Neuron (in vitro differentiated cells): ENCODE results near the gene DYNC1H1.

Experiments
- H2AFZ ChIP-seq: one replicate; pipeline ENCODE4 v1.6.1; 2013; ENCODE audit warnings: low read depth, mild to moderate bottlenecking, inconsistent platforms, low read length, moderate library complexity
- H3K27me3 ChIP-seq: one replicate; pipeline ENCODE4 v1.6.1; 2013; ENCODE audit warnings: low read length; ENCODE audit not compliant: insufficient read depth
- H3K36me3 ChIP-seq: one replicate; pipeline ENCODE4 v1.6.1; 2013; ENCODE audit warnings: low read length; ENCODE audit not compliant: insufficient read depth
- H3K4me1 ChIP-seq: one replicate; pipeline ENCODE4 v1.6.1; 2013; ENCODE audit warnings: low read length; ENCODE audit not compliant: insufficient read depth
- H3K4me3 ChIP-seq: 2 replicates; pipeline ENCODE4 v1.5.1; 2013; ENCODE audit warnings: mild to moderate bottlenecking, low read length, moderate library complexity
- H3K9me3 ChIP-seq: one replicate; pipeline ENCODE4 v1.6.1; 2013; ENCODE audit warnings: low read length

The DYNC1H1 gene

GRCh38 chr14:101950516-101951215 lies 13.7 kb upstream of the DYNC1H1 start:
- Histone ChIP-seq H3K36me3 (no peaks in the 10 kb centered on the region), H3K4me1 (peaks cover 6% of the 10 kb centered on the region), H3K9me3 (no peaks in the 10 kb centered on the region), H2AFZ (no peak overlapping the region), H3K4me3 (no peak overlapping the region), H3K27me3 (no peaks in the 10 kb centered on the region)

- H3K36me3 ChIP-seq, result no peaks in the 10 kb centered on the region
- H3K9me3 ChIP-seq, result no peaks in the 10 kb centered on the region
- no peak overlapping the region for H3K4me3 ChIP-seq
- H3K27me3 ChIP-seq, result no peaks in the 10 kb centered on the region
- H3K4me1 ChIP-seq, result peaks cover 6% of the 10 kb centered on the region
- no peak overlapping the region for H2AFZ ChIP-seq
These were observed 11.2 kb upstream of the DYNC1H1 start for GRCh38 chr14:101953151-101953550.

- Histone ChIP-seq H3K4me3 (no peak overlapping the region), H3K4me1 (no peaks in the 10 kb centered on the region), H2AFZ (no peak overlapping the region), H3K27me3 (no peaks in the 10 kb centered on the region), H3K36me3 (no peaks in the 10 kb centered on the region), H3K9me3 (no peaks in the 10 kb centered on the region)
These were observed 9.9 kb upstream of the DYNC1H1 start for GRCh38 chr14:101954501-101954900.

- Histone ChIP-seq H3K4me3 (no peak overlapping the region), H3K4me1 (no peaks in the 10 kb centered on the region), H3K27me3 (no peaks in the 10 kb centered on the region), H3K9me3 (no peaks in the 10 kb centered on the region), H2AFZ (no peak overlapping the region), H3K36me3 (no peaks in the 10 kb centered on the region)
These were observed 8.6 kb upstream of the DYNC1H1 start for GRCh38 chr14:101955695-101956161.

- Histone ChIP-seq H3K4me1 (no peaks in the 10 kb centered on the region), H3K9me3 (no peaks in the 10 kb centered on the region), H3K36me3 (no peaks in the 10 kb centered on the region), H3K4me3 (no peak overlapping the region), H2AFZ (no peak overlapping the region), H3K27me3 (no peaks in the 10 kb centered on the region)
These were observed 8.0 kb upstream of the DYNC1H1 start for GRCh38 chr14:101956179-101956885.

- Histone ChIP-seq H3K9me3 (no peaks in the 10 kb centered on the region), H3K4me3 (no peak overlapping the region), H3K36me3 (no peaks in the 10 kb centered on the region), H3K27me3 (no peaks in the 10 kb centered on the region), H2AFZ (no peak overlapping the region), H3K4me1 (no peaks in the 10 kb centered on the region)
These were observed 6.8 kb upstream of the DYNC1H1 start for GRCh38 chr14:101957406-101958234.

GRCh38 chr14:101958418-101959180 lies 5.8 kb upstream of the DYNC1H1 start:
- Histone ChIP-seq H3K9me3 (no peaks in the 10 kb centered on the region), H3K4me1 (peaks cover 1% of the 10 kb centered on the region), H3K4me3 (no peak overlapping the region), H3K27me3 (no peaks in the 10 kb centered on the region), H3K36me3 (no peaks in the 10 kb centered on the region), H2AFZ (no peak overlapping the region)

- no peaks in the 10 kb centered on the region for H3K27me3 ChIP-seq
These were observed 5.1 kb upstream of the DYNC1H1 start for GRCh38 chr14:101959277-101959676.

GRCh38 chr14:101960225-101960624 lies 4.1 kb upstream of the DYNC1H1 start:
- H3K27me3 ChIP-seq, result no peaks in the 10 kb centered on the region
- H2AFZ ChIP-seq, result no peak overlapping the region
- H3K4me3 ChIP-seq, result no peak overlapping the region
- H3K4me1 ChIP-seq, result peaks cover 7% of the 10 kb centered on the region
- H3K9me3 ChIP-seq, result no peaks in the 10 kb centered on the region
- H3K36me3 ChIP-seq, result no peaks in the 10 kb centered on the region

More at GRCh38 chr14:101959277-101959676, 5.1 kb upstream of the DYNC1H1 start:
- no peaks in the 10 kb centered on the region for H3K9me3 ChIP-seq
- H3K4me1 ChIP-seq, result peaks cover 7% of the 10 kb centered on the region
- H3K4me3 ChIP-seq, result no peak overlapping the region
- H2AFZ ChIP-seq, result no peak overlapping the region
- no peaks in the 10 kb centered on the region for H3K36me3 ChIP-seq

- no peak overlapping the region for H3K4me3 ChIP-seq
- H3K36me3 ChIP-seq, result no peaks in the 10 kb centered on the region
- H2AFZ ChIP-seq, result no peak overlapping the region
- H3K27me3 ChIP-seq, result no peaks in the 10 kb centered on the region
- H3K9me3 ChIP-seq, result no peaks in the 10 kb centered on the region
- H3K4me1 ChIP-seq, result peaks cover 11% of the 10 kb centered on the region
These were observed 3.2 kb upstream of the DYNC1H1 start for GRCh38 chr14:101961011-101961721.

- H3K4me1 ChIP-seq, result peaks cover 19% of the 10 kb centered on the region
- no peaks in the 10 kb centered on the region for H3K9me3 ChIP-seq
- H3K36me3 ChIP-seq, result no peaks in the 10 kb centered on the region
- H3K4me3 ChIP-seq, result no peak overlapping the region
- H3K27me3 ChIP-seq, result no peaks in the 10 kb centered on the region
- H2AFZ ChIP-seq, result no peak overlapping the region
These were observed 2.4 kb upstream of the DYNC1H1 start for GRCh38 chr14:101961746-101962502.
